ENCODE results near the gene RPS16.
A peak's percentile ranks its signal among the peaks of the same experiment; 100 is the strongest.

RPS16 gene

GRCh38 chr19:39448271-39448670, 12.5 kb upstream of the RPS16 start:
- DNase-seq = no peak

- no peak for DNase-seq
Measured at GRCh38 chr19:39446365-39447084, 10.8 kb upstream of the RPS16 start.

DNA sequence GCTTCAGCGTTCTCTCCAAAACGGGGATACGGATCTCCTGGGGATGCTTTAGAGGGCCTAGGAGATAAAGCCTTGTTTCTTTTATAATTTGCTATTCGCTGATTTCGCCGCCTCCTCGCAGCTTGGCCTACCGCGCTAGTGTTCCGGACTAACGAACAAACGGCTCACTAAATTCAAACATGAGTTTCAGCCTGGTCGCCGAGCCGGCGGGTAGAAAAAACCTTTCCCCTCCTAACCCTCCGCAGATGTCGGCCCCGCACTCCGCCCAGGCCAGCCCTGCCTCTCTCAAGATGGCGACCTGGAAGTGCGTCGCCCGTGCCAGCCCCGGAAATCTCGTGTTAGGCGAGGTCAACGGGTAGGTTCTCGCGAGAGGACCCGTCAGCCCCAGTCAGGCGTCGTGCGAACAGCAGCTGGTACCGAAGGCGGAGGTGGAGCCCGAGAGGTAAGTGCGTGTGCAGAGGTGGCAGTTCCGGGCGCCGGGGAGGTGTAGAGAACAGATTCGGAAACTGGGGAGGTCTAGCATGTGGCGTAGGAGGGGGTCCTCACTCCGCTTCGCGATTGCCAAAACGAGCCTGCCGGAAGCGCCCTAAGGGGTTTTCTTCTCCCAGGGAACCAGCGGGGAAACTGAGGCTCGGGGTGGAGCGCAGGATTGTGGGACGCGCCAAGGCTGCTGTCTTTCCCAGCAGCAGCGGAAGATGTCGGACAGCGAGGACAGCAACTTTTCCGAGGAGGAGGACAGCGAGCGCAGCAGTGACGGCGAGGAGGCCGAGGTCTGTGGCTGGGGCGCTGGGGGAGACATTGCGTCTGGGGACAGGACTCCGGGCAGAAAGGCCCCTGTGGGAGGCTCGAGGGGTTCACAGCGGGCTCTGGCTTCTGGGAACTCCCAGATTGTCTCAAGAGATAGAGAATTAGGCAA, 9.7 kb upstream of the RPS16 start, which contains the start of gene SUPT5H:
TSS of gene SUPT5H (plus strand) at position 387 of the 916 bp plus-strand sequence. CDS start at position 696, 309 bp downstream.
- peak; percentile 98 for DNase-seq

- no peak for DNase-seq
Measured at GRCh38 chr19:39444598-39445195, 8.9 kb upstream of the RPS16 start.

DNA sequence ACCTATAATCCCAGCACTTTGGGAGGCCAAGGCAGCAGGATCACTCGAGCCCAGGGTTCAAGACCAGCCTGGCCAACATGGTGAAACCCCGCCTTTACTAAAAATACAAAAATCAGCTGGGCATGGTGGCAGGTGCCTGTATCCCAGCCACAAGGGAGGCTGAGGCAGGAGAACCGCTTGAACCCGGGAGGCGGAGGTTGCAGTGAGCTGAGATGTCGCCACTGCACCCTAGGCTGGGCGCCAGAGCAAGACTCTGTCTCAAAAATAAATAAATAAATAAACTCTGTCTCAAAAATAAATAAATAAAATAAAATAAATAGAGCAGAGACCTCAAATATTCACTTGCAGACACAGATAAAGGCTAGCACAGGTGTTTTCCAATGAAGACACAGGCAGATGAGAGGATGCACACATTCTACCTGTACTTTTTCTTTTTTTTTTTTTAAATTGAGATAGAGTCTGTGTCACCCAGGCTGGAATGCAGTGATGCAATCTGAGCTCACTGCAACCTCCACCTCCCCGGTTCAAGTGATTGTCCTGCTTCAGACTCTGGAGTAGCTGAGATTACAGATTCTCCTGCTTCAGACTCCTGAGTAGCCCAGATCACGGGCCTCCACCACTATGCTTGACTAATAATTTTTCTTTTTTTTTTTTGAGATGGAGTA, 2.7 kb upstream of the RPS16 start:
- DNase-seq = no peak

DNA sequence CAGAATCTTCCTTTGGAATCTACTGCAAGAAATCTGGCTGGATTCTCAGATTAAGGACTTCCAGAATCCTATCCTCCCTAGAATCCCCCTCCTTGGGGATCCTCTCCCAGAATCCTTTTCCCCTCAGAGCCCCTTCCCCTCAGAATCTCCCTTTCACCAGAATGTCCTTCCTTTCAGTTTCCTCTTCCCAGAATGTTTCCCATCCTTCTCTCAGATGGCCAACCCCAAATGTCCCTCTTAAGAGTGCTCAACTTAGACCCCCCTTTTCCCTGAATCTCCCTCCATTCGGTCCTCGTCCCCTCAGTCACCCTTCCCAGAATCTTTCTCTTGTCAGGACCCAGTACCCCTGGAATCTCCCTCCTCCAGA, 584 bp upstream of the RPS16 start:
- no peak for DNase-seq

GRCh38 chr19:39434123-39435076, 1.3 kb downstream of the RPS16 start:
- DNase-seq = no peak

DNA sequence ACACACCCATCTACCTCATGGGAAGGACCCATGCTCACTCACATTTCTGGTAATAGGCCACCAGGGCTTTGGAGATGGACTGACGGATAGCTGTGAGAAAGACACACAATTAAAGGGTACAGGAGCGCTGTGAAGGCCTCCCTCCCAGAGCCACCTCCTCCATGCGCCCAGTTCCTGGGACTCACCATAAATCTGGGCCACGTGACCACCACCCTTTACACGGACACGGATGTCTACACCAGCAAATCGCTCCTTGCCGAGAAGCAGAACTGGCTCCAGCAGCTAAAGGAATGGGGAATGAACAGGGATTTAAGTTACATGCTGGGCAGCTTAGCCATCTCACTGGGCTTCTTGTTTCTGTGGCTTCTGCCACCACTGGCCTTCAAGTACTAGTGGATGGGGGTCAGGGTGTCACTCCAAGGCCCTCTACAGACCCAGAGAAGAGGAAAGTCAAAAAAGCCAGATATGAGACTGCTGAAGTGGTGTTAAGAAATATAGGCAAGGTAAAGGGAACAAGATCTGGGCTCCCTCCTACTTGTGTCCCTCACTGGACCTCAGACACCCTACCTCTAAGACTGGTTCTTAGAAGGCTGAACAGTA, 2.2 kb downstream of the RPS16 start:
- DNase-seq = no peak

- DNase-seq = no peak
Measured at GRCh38 chr19:39432677-39433025, 3.1 kb downstream of the RPS16 start.

GRCh38 chr19:39430675-39431593, 4.8 kb downstream of the RPS16 start:
- no peak for DNase-seq

GRCh38 chr19:39428283-39429112, 7.3 kb downstream of the RPS16 start:
- no peak for DNase-seq

DNA sequence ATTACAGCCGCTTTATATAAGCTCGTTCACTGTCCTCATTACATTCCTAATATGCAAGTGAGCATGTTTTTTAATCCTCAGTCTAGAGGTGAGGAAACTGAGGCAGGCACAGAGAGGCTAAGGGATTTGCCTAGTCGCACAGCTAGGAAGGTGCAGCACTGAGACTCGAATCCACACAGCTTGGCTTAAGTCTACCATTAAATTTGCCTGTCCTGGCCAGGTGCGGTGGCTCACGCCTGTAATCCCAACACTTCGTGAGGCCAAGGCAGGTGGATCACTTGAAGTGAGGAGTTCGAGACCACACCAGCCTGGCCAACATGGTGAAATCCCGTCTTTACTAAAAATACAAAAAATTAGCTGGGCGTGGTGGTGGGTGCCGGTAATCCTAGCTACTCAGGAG, 8.0 kb downstream of the RPS16 start:
- DNase-seq = no peak

- DNase-seq = no peak
Measured at GRCh38 chr19:39426170-39426569, 9.6 kb downstream of the RPS16 start.

GRCh38 chr19:39425744-39426143, 10.0 kb downstream of the RPS16 start:
- DNase-seq = no peak

DNA sequence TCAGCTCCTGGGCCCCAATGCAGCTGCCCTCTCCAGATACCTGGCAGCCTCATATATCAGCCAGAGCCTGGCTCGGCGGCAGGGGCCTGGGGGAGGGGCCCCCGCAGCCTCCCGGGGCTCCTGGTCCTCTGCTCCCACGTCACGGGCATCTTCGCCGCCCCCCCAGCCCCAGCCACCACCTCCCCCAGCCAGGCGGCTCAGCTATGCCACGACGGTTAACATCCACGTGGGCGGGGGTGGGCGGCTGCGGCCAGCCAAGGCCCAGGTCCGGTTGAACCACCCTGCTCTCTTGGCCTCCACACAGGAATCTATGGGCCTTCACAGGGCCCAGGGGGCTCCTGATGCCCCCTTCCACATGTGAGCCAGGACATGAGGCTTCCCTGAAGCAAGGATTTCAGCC, 10.8 kb downstream of the RPS16 start:
- no peak for DNase-seq

GRCh38 chr19:39423258-39424086, 12.3 kb downstream of the RPS16 start:
- DNase-seq = no peak

- DNase-seq = no peak
Measured at GRCh38 chr19:39422020-39422419, 13.7 kb downstream of the RPS16 start.

- no peak for DNase-seq
Measured at GRCh38 chr19:39420769-39421168, 15.0 kb downstream of the RPS16 start.

GRCh38 chr19:39419003-39419402, 16.7 kb downstream of the RPS16 start:
- no peak for DNase-seq
